ENCODE results near the gene OSBP2.

The OSBP2 gene

GRCh38 chr22:30892286-30892685, 197.6 kb downstream of the OSBP2 start:
- TF ChIP-seq POLR2AphosphoS5 (IDR thresholded peaks at IDR 0.05; ENCODE audit: borderline replicate concordance, low read depth, low read length) (no peak), FOXP2 (optimal IDR thresholded peaks at IDR 0.05; ENCODE audit: control extremely low read depth, extremely low read length, insufficient read depth) (no peak), EZH2 (IDR thresholded peaks at IDR 0.05) (no peak)
- Histone ChIP-seq H3K9ac (ENCODE audit: insufficient read length) (no peak overlapping the region), H3K27ac (no peak overlapping the region), H3K36me3 (ENCODE audit: insufficient read depth, low read length) (no peaks in the 10 kb centered on the region), H3K9me3 (ENCODE audit: low read depth, low read length) (no peaks in the 10 kb centered on the region), H3K4me3 (no peak overlapping the region)
- no peak for DNase-seq (ENCODE audit: low read depth, low spot score)

GRCh38 chr22:30892731-30893221, 198.1 kb downstream of the OSBP2 start:
- H3K36me3 ChIP-seq (ENCODE audit: insufficient read depth, low read length): no peaks in the 10 kb centered on the region
- H3K27ac ChIP-seq: no peak overlapping the region
- TF ChIP-seq EZH2 (IDR thresholded peaks at IDR 0.05) (no peak), POLR2AphosphoS5 (IDR thresholded peaks at IDR 0.05; ENCODE audit: borderline replicate concordance, low read depth, low read length) (no peak), FOXP2 (optimal IDR thresholded peaks at IDR 0.05; ENCODE audit: control extremely low read depth, extremely low read length, insufficient read depth) (no peak)
- no peak for DNase-seq (ENCODE audit: low read depth, low spot score)
- H3K9ac ChIP-seq (ENCODE audit: insufficient read length): no peak overlapping the region
- H3K4me3 ChIP-seq: no peak overlapping the region
- no peaks in the 10 kb centered on the region for H3K9me3 ChIP-seq (ENCODE audit: low read depth, low read length)

- peak overlapping the region; percentile 26; the same call in 1 of the 2 replicates for H3K4me3 ChIP-seq
- DNase-seq (ENCODE audit: low read depth, low spot score): no peak
- no peak overlapping the region for H3K9ac ChIP-seq (ENCODE audit: insufficient read length)
- H3K27ac ChIP-seq: 0 out of 2 replicates have a peak overlapping the region, but pooled peaks have one; percentile 23
- H3K36me3 ChIP-seq (ENCODE audit: insufficient read depth, low read length): no peaks in the 10 kb centered on the region
- TF ChIP-seq POLR2AphosphoS5 (IDR thresholded peaks at IDR 0.05; ENCODE audit: borderline replicate concordance, low read depth, low read length) (no peak), EZH2 (IDR thresholded peaks at IDR 0.05) (no peak), FOXP2 (optimal IDR thresholded peaks at IDR 0.05; ENCODE audit: control extremely low read depth, extremely low read length, insufficient read depth) (no peak)
- no peaks in the 10 kb centered on the region for H3K9me3 ChIP-seq (ENCODE audit: low read depth, low read length)
Observed at GRCh38 chr22:30893434-30894370, 199.0 kb downstream of the OSBP2 start.

DNA sequence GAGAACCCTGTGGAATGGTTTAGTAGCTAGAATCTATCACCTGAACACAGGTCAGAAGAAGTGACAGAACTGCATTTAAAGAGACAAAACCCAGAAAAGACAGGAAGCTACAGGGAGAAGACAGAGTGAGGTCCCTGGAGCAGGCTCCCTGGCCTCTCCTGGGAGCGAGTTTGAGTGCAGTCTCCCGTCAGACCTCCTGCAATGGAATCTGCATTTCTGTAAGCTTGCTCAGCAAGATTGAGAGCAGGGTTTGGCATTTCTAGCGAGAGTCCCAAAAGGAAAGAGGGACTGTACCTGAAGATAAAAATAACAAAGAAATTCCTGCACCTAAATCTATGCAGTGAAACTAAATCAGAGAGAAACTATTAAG, 199.7 kb downstream of the OSBP2 start:
- Histone ChIP-seq H3K9me3 (ENCODE audit: low read depth, low read length) (no peaks in the 10 kb centered on the region), H3K4me3 (no peak overlapping the region), H3K36me3 (ENCODE audit: insufficient read depth, low read length) (no peaks in the 10 kb centered on the region), H3K9ac (ENCODE audit: insufficient read length) (no peak overlapping the region), H3K27ac (0 out of 2 replicates have a peak overlapping the region, but pooled peaks have one; percentile 23)
- DNase-seq (ENCODE audit: low read depth, low spot score): no peak
- TF ChIP-seq FOXP2 (optimal IDR thresholded peaks at IDR 0.05; ENCODE audit: control extremely low read depth, extremely low read length, insufficient read depth) (no peak), EZH2 (IDR thresholded peaks at IDR 0.05) (no peak), POLR2AphosphoS5 (IDR thresholded peaks at IDR 0.05; ENCODE audit: borderline replicate concordance, low read depth, low read length) (no peak)

DNA sequence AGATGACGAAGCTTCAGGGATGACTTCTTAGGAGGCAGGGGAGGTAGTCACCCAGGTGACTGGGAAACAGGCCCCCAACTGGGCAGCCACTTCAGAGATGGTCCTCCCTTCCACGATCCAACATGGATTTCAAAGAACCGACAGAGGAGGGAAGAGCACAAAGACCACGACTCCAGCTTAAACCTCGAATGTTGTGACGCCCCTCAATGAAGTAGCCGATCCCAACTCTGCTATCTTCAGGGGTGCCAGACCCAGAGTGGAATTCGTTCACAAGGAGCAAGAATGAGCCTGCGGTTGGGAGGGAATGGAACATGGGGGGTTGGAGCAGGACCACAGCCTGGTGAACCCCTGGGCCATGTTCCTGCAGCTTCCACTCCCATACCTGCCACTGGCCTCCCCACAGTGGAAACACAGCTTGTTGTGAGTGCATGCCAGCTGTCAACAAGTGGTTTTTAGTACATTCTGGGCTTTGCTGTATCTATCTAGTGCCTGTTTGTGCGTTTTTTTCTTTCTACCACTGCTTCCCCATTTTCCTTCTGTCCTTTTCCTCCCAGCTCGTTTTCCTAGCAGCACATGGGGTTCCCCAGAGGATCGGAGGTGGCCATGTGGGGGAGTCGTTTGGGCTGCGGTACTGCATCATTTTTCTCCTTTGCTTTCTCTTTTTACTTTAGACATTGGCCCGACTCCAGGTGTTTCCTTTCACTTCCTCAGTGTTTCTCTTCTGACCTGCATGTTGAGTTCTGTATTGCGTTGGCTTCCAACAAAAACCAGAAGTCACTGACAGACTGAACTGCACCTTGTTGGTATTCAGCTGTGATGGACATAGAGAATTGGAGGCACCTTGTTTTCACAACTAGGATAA, 208.1 kb downstream of the OSBP2 start:
- Histone ChIP-seq H3K4me3 (no peak overlapping the region), H3K27ac (no peak overlapping the region), H3K9me3 (ENCODE audit: low read depth, low read length) (no peaks in the 10 kb centered on the region), H3K36me3 (ENCODE audit: insufficient read depth, low read length) (no peaks in the 10 kb centered on the region), H3K9ac (ENCODE audit: insufficient read length) (no peak overlapping the region)
- TF ChIP-seq FOXP2 (optimal IDR thresholded peaks at IDR 0.05; ENCODE audit: control extremely low read depth, extremely low read length, insufficient read depth) (no peak), POLR2AphosphoS5 (IDR thresholded peaks at IDR 0.05; ENCODE audit: borderline replicate concordance, low read depth, low read length) (no peak), EZH2 (IDR thresholded peaks at IDR 0.05) (no peak)
- DNase-seq (ENCODE audit: low read depth, low spot score): no peak

DNA sequence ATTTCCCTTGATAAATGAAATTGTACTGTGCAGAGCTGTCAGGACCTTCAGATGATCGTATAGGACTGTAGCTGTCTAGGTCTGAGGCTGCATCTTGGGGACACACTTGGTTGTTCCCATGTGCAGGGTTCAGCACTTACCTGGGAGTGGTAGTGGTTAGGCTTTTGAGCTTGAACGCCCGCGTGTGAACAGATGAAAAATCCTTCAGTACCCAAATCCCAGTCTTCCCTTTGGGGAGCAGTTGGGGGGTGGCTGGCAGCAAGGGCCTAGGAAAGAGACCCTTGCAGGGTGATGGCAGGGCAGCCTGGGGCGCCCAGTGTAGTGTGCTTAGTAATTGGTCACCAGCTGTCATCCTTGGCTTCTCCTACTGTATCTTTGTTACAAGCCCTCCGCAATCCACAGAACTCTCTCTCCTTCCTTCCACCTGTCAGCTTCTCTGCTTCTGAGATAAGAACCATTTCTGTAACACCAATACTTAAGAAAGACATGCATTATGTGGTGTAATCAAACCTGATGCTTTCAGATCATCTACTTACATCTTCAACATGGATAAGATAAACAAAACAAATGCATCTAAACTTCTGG, 209.3 kb downstream of the OSBP2 start:
- no peaks in the 10 kb centered on the region for H3K9me3 ChIP-seq (ENCODE audit: low read depth, low read length)
- no peak overlapping the region for H3K27ac ChIP-seq
- H3K9ac ChIP-seq (ENCODE audit: insufficient read length): no peak overlapping the region
- H3K36me3 ChIP-seq (ENCODE audit: insufficient read depth, low read length): no peaks in the 10 kb centered on the region
- TF ChIP-seq EZH2 (IDR thresholded peaks at IDR 0.05) (no peak), POLR2AphosphoS5 (IDR thresholded peaks at IDR 0.05; ENCODE audit: borderline replicate concordance, low read depth, low read length) (no peak), FOXP2 (optimal IDR thresholded peaks at IDR 0.05; ENCODE audit: control extremely low read depth, extremely low read length, insufficient read depth) (no peak)
- no peak overlapping the region for H3K4me3 ChIP-seq
- no peak for DNase-seq (ENCODE audit: low read depth, low spot score)

- Histone ChIP-seq H3K36me3 (ENCODE audit: insufficient read depth, low read length) (no peaks in the 10 kb centered on the region), H3K9ac (ENCODE audit: insufficient read length) (no peak overlapping the region), H3K9me3 (ENCODE audit: low read depth, low read length) (no peaks in the 10 kb centered on the region), H3K4me3 (no peak overlapping the region), H3K27ac (no peak overlapping the region)
- DNase-seq (ENCODE audit: low read depth, low spot score): no peak
- TF ChIP-seq FOXP2 (optimal IDR thresholded peaks at IDR 0.05; ENCODE audit: control extremely low read depth, extremely low read length, insufficient read depth): no peak
- no peak for TF ChIP-seq EZH2 (IDR thresholded peaks at IDR 0.05)
- no peak for TF ChIP-seq POLR2AphosphoS5 (IDR thresholded peaks at IDR 0.05; ENCODE audit: borderline replicate concordance, low read depth, low read length)
Observed at GRCh38 chr22:30905696-30906341, 211.1 kb downstream of the OSBP2 start.
